NCI-H2227 (cell line): ENCODE results near the gene NNAT.

Experiments
- DNase-seq: peaks from one replicate; lab custom pipeline; 2025; ENCODE audit not compliant: unreplicated experiment; lab: John Stamatoyannopoulos, UW

The NNAT gene

DNA sequence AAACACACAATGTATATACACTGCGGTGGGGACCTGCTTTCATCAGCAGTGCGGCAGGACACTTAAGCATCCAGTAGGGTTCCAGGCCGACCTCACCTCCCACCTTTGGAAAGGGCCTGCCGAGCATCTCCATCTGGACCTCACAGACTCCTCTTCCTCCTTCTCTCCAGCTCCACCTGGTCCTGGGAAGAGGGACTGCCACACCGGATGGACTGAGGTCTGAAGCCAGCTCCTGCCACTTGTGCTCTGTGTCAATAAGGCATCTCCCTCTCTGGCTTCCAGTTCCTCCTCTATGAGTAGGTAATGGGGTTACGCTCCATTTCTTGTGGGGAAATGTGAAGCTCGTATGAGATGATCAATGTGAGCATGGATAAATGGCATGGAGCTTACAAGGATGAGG, 19.1 kb upstream of the NNAT start:
- DNase-seq: no peak

DNA sequence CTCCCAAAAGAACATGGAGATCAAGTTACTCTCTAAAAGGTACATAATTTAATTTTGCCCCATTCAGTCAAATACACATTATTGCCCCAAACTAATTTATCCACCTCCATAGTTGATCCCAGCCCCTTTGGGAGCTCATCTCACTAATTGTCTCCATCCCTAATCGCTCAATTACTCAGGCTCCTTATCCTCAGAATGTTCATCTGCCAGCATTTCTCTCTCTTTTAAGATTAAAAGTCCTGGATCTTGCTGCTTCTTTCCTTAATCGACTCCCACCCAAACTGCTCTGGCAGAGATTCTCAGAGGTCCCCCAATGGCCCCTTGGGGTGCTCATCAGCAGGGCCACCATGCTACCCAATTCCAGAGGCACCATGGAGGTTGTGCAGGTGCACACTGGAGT, 18.4 kb upstream of the NNAT start:
- no peak for DNase-seq

DNA sequence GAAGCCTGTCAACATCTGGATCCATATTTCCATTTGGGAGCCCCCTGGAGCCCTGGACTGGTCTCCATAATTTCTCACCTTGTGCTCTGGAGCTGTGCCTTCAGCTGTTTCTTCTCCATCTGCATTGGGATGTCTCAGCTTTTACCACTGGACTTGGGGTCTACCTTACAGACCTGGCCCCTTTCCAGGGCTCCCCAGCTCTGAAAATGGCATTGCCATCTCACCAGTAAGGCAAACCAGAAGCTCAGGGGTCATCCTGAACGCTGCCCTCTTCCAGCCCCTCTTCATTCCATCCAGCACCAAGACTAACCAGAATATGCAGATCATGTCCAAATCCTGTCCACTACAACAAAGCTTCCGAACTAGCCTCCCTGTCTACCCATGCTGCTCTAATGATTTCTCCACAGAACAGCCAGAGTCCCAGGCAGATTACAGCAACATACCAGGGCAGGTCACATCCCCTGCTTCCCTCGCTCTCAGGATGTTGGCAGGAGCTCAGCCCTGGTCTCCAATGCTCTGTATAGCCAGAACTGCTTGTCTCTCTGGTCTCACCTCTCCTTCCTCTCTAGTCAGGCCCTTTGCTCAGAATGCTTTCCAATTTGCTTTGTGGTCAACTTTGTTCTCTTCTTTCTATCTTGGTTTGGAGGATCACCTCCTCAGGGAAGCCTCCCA, 17.7 kb upstream of the NNAT start:
- DNase-seq: no peak

DNA sequence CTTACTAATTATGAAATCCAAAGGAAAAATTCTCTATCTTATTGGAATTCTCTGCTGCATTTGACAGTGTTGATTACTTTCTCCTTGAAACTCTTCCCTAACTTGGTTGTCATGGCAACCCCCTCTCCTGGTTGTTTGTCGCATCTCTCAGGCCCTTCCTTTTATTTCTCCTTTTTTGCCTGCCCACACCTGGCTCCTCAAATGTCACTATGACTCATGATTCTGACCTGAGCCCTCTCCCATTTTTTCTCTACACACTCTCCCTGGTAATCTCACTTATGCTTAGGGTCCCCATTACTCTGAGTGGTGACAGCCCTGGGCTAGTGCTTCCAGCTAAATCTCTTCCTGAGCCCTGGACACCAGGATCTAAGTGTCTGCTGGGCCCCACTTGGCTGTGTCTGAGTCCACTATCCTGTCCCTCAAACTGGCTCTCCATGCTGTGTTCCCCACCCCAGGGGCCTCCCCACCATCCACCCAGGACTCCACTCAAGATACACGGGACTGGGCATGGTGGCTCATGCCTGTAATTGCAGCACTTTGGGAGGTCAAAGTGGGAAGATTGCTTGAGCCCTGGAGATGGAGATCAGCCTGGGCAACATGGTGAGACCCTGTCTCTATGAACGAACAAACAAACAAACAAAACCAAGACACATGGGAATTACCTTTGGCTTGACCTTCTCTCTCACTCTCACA, 16.5 kb upstream of the NNAT start:
- DNase-seq: peak; percentile 43

DNA sequence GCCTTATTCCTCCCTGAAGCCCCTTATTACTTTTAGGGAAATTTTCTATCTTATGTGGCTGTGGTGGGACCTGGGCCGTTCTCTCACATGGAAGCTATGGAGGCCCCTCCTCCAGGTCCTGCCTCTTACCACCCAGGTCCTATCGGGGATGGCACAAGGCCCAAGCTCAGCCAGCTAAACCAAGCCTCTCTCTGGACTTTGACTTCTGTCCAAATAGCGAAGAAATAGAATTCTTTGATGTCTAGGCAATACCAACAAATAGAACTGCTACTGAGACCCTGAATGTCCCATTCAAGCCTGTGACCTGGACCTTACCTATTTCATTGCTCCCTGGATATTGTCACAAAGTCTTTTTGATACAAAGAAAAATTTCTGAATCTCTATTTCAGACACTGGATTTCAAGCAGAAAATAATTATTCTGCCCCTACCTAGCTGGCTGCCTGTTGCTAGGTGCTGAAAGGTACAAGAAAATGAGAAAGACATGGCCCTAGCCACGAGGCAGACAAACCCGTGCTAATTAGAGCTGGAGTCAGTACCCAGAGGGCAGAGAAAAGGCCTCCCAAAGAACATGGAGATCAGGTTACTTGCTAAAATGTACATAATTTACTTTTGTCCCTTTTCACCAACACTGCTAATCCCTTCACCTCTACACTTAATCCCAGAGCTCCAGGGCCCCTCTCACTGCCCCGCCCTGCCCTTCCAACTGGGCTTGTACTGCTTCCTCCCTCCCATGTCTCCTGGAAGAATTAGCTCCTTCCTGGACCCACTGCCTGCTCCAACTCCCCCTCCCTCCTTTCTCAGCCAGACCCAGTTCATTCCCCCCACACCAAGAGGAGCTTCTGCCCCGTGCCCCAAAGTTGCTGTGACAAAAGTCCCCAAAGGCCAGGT, 15.5 kb upstream of the NNAT start:
- no peak for DNase-seq

DNA sequence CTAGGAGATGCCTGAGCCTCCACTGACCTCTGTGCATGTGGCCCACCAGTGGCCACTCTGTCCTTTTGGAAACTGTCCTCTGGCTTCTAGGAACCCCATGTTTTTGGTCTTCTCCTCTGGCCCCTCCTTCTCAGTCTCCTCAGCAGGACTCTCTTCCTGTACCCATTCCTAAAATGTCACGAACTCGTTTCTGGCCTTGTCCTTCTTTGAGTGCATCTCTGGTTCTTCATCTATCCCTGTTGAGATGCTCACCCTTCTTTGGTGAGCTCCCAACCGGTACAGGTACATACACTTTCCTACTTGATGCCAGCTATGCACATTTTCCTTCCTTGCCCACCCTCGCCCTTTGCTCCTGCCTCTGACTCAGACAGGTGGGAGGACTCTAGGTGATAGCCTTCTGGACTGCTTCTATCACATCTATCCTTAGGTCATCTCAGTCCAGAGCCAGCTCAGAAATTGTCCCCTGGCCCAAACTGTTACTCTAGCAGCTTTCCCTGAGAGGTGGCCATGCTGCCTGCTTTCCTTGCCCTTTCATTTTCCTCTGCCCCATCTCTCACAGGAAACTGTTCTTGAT, 14.8 kb upstream of the NNAT start:
- no peak for DNase-seq

DNA sequence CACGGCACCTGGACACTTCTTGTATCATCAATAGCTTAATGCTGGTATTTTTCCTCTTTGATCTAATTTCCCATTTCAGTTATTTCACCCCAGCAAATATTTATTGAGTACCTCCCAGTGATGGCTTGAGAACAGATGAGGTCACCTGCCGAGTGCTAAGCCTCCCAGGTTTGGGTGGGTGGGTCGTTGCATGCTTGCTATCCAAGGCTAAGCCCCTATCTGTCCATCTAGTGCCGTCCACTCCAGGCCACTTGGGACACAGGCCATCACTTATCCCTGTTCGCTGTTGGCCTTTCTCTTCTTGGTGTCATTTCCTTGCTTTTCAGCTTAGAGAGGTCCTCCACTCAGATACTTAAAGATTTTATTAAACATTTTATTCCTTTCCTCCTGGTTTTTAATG, 10.8 kb upstream of the NNAT start:
- no peak for DNase-seq

DNA sequence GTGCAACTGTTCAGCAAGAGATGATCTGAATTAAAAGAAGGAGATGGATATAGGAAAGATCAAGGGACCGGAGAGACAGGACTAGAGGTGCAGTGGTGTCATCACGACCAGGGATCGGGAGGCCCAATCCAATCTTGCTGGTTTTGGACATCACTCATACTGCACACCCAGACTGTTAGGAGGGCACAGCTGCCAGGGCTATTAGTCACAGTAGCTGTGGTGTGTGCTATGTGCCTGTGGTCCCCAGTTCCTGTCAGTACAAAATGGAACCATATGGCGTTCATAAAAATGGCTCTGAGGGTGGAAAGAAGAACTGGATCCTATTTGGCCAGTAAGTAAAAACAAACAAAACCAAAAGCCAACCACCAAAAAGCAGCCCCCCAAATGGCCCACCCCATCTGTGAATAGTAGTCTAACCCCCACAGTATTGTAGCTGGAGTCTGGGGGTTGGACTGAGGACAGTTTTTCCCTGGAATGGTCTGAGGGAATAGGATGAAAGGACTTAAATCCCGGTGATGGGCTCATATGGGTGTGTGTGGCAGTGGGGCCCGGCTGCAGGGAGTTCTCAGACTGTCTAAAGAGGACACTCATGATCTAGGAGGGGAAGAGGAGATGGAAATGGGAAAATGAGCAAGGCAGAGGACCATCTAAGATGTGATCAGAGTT, 9.3 kb upstream of the NNAT start:
- DNase-seq: no peak

DNA sequence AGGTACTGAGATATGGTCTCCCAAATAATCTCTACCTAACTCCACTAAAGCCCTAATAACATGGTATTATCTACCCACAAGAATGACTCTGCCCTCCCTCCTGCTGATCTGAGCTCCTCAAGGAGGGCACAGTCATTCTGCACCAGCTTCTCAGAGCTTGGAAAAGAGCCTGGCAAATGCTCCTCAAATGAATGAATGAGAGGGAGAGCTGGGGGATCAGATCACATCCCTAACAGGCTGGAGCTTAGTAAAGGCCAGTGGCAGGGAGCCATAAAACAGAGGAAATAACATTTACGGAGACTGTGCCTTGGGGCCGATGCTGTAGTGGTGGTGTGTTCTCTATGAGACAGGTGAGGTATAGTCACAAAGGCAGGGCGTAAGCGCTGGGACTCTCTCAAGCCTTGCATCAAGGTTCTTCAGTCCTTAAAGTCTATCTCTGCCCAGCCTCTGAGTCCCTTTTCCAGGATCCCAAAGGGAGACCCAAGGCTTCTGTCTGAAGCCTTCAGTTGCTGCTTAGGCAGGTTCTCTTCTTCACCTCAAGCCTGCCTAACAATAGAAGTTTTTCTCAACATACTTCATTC, 7.2 kb upstream of the NNAT start:
- peak; percentile 58 for DNase-seq

DNA sequence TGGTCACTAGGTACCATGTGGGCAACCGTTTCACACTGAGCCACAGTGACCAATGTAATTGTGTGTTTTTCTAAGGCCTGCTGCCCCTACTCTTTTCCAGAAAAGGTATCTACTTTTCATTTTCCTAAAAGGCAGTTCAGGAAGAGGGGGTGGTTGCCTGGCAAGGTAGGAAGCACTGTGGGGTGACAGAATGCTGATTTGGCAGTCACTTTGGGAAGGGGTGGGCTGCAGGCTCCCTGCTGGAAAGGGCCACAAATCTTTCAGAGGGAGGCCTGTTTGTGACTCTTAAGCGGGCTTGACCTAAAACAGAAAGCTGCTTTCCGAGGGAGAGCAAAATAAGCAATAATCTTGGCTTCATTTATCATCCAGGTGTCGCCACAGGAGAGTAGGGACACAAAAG, 5.2 kb upstream of the NNAT start:
- no peak for DNase-seq

DNA sequence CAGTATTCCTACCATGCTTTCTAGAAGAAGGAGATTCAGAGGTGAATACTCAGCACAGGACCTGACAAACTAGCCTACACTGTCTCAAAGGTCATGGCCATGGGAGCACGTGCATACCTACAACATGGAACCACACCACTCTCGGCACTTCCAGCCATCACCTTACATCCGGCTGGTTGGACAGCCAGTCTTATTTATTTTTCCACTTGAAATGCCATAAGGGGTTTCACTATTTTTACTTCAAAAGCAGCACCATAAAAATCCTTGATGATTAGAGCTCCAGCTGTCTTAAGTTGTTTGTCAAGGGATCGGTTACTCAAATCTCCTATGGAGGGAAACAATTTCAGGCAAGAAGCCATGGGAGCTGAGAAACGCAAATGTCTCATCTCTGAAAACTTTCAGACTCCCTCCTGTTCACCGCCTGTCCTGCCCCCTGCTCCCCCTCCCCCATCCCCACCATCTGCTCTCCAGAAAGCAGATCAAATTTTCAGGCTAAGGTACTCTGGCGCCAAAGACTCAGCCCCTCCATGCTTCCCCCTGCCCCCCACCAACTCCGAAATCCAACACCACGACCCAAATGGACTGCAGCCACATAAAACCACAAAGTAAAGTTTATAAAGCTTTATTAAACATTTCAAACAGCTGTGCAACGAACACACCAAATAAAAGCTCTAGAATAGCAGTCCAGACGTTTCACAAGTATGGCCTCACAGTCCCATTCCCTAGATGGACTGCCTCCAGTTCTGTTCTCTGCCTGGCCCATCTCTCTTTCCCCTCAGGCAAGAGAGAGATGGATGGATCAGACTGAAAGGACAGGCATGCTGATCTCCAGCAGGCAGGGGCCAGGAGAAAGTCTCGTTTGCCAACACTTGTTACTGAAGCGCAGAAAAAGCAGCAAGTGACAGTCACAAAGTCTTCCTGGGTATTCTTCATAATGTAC, 4.0 kb upstream of the NNAT start:
- DNase-seq: no peak

DNA sequence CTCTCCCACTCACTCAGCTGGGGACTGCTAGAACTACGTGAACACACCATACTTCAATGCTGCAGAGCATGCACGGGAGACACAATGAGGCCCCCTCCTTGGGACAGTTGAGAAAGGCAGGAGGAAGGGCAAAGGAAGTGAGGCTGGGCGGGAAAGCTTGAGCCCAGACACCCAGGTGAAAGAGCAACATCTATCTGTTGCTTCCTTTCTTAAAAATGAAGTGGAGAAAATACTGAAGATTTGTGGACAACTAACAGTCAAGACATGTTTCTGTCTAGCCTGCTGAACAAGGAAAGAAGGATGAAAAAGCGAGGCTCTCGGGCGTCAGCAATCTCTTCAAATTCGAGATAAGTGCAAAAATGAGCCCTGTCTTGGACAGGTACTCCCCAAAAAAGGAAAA, 3.0 kb upstream of the NNAT start:
- no peak for DNase-seq

DNA sequence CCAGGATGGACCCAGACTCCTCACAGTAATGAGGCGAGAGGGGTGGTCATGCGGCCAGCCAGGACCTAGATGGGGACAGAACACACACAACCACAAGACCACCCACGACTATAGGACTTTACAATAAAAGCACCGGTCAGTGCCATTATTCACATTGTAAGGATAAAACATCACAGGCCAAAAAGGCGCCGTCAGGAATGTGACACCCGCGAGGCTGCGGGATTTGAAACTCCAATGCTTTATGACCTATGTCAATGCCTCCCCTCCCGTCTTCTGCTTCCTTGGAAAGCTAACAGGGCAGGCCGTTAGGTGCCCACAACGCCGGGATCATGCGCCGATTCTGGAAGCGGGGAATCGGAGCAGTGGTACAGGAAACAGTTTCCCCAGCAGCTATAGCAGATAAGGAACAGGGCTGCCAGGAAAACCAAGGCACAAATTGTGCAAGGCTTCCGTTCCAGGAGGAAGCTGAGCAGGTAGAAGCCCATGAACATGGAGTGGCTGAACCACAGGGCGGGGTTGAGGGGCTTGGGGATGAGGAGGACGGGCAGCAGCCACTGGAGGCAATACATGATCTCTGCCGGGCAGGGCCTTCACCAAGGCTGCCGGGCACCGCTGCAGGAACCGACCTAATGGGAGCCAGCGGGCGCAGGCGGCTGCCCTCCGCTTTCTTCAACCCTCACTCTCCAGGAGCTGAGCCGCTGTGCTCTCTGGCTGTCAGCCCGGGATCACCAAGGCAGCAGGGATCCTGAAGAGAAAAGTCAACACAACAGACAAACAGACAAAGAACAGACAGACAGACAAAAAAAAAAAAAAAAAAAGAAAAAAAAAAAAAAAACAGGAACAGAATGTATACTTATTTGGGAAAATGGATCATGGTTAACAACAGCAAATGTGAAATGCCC, 2.2 kb upstream of the NNAT start:
- no peak for DNase-seq

DNA sequence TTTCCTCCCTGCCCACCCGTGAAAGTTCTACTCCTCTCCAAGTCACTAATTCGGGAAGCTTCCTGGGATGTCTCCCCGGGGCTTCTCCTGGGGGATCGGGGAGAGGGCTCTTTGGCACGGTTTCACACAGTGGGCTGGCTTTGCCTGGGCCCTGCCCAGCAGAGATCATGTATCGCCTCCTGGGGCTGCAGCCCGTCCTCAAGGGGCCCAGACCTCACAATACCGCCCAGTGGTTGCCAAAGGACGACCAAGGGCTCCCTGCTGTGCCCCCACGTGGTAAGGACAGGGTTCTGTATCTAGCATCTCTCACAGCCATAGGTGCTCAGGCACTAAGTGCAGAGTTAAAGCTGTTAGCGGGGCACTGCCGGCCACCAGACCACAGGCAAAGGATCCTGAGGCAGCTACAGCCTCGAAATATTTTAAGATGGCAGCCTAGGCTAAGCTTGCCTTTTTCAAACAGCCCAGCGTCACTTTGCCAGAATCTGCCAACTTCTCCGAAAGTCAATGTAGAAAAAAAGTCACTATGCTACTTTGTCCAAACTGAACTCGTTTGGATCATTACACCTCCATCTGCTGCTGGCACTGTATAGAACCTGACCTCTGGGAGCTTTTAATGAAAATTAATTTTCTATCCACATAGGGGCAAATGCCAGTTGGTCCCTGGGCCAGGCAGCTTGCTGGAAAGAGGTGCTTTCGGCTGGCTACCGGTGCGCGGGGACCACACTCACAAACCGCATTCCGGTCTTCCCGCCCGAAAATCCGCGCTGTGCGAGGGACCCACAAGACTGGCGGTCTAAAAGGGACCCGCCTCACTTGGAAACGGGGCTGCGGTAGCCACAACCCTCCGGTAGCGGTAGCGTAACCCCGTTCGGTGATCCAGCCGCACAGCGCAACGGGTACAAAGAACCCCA, 1.3 kb upstream of the NNAT start:
- peak; percentile 20 for DNase-seq

DNA sequence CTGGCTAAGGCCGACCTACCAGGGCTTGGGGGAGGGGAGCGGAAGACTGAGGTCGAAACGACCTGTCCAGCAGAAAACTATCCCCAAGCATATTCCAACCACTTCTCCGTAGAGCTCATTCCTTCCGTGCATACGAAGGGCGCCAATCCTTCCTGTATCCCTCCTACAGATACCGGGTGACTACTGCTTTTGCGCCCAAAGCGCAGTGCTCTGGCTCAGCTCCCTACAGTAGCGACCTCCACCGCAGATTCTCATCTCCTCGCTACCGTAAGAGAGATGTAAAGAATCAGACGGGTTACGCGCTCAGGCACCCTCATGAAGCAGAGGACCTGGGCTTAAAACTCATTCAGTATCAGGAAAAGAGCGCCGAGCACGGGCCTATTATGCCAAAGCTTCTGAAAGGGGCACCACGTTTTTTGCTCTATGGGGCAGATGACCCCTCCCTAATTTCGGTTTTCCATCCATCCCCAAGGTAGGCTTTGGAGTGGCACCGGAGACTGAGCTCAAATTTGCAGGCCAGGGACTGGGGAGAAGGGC, 563 bp upstream of the NNAT start:
- no peak for DNase-seq

DNA sequence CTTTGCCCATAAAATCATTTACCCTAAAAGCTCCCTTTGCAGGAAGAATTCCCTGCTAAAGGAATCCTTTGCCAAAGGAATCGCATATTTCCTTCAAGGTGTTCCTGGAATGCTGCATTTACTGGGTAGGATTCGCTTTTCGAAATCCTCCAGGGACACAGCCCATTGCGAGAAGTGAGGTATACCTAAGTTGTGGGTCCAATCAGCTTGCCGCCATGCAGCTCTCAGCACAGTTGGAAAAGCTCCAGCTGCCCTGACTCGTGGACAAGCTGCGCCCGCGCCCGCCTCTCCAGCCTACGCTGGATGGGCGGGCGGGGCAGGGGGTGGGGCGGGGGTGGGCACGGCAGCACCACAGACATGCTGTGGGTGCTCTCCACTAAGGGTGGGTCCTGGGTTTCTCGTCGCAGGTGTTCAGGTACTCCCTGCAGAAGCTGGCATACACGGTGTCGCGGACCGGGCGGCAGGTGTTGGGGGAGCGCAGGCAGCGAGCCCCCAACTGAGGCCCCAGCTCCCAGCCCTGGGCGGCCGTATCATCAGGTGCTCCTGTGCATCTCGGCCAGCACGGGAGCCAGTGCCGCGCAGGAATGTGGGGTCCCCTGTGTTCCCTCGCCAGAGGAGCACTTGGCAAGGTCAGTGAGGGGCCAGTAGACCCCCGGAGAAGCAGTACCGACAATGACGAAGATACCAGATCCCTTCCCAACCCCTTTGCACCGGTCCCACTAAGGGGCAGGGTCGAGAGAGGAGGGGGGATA, 1.4 kb downstream of the NNAT start:
- peak; percentile 84 for DNase-seq

DNA sequence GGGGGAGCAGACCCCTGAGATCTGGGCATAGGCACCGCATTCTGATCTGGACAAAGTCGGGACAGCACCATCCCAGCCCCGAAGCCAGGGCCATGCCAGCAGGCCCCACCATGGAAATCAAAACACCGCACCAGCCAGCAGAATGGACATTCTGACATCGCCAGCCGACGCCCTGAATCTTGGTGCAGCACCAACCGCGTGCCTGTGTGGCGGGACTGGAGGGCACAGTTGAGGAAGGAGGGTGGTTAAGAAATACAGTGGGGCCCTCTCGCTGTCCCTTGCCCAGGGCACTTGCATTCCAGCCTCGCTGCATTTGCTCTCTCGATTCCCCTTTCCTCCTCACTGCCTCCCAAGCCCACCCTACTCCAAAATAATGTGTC, 2.0 kb downstream of the NNAT start:
- DNase-seq: no peak
